K562 (cell line): ENCODE measurements around the gene RYR1. TPM values are rescaled to one million over a fixed set of nuclear protein-coding genes. Genes with fewer than 3 reads are reported as not detected.

Source experiments
- CEBPG ChIP-seq, 3 experiments: fragments of 200-800 bp in 1 of 3; sonication (Bioruptor generic) in 1 of 3; sonication (generic) in 1 of 3; formaldehyde crosslinking in 1 of 3; IDR thresholded peaks in 2 of 3; conservative IDR thresholded peaks in 1 of 3; 2 replicates each; pipeline versions ENCODE4 v1.6.1 to v1.8.0; 2016 to 2022; ENCODE audit warnings: missing compliant biosample characterization in 2 of 3, missing genetic modification characterization in 2 of 3, mild to moderate bottlenecking in 1 of 3, missing genetic modification reagents in 1 of 3
- CTCF ChIP-seq, 3 experiments: IDR thresholded peaks in 2 of 3; conservative IDR thresholded peaks in 1 of 3; 2 replicates each; pipeline ENCODE4 v1.5.1; 2011 to 2012; ENCODE audit warnings: low read length in 3 of 3, mild to moderate bottlenecking in 3 of 3, control low read depth in 2 of 3, improper control_type of control experiment in 1 of 3, inconsistent platforms in 1 of 3, low read depth in 1 of 3, mixed read lengths in 1 of 3, moderate library complexity in 1 of 3; ENCODE audit not compliant: insufficient read depth in 2 of 3
- DACH1 ChIP-seq: fragments of 450-650 bp; IDR thresholded peaks from 2 replicates; pipeline ENCODE4 v1.6.1; 2018; ENCODE audit not compliant: partially characterized antibody
- FOXM1 ChIP-seq, 2 experiments: fragments of 450-650 bp in 1 of 2; sonication (generic) in 1 of 2; formaldehyde crosslinking in 1 of 2; IDR thresholded peaks; 2 replicates each; pipeline versions ENCODE4 v1.6.1 to v1.9.0; 2017 to 2022; ENCODE audit warnings: low read depth in 2 of 2, mild to moderate bottlenecking in 2 of 2, missing genetic modification reagents in 1 of 2, moderate library complexity in 1 of 2
- GTF3C2 ChIP-seq: IDR thresholded peaks from 3 replicates; pipeline ENCODE4 v1.6.1; 2011; ENCODE audit warnings: borderline replicate concordance, mild to moderate bottlenecking, moderate library complexity; ENCODE audit not compliant: insufficient read length; ENCODE audit errors: extremely low read depth
- HNRNPL ChIP-seq: fragments of 200-400 bp; formaldehyde crosslinking; IDR thresholded peaks from 2 replicates; pipeline ENCODE4 v1.6.1; 2017; ENCODE audit warnings: low read depth, mild to moderate bottlenecking, low read length
- KLF10 ChIP-seq: fragments of 250-450 bp; sonication (Bioruptor Pico); IDR thresholded peaks from 2 replicates; pipeline ENCODE4 v1.6.1; 2021; ENCODE audit warnings: matching md5 sums
- NFRKB ChIP-seq: fragments of 450-650 bp; IDR thresholded peaks from 2 replicates; pipeline ENCODE4 v1.6.1; 2016; ENCODE audit warnings: low read depth
- PPARD ChIP-seq: fragments of 250-450 bp; sonication (Bioruptor Pico); IDR thresholded peaks from 2 replicates; pipeline ENCODE4 v1.8.0; 2022; ENCODE audit warnings: inconsistent platforms, mild to moderate bottlenecking, moderate library complexity
- SAP30 ChIP-seq: fragments of 200-600 bp; sonication (generic); IDR thresholded peaks from 2 replicates; pipeline ENCODE4 v1.6.1; 2012; ENCODE audit warnings: borderline replicate concordance, low read depth, mild to moderate bottlenecking, moderate library complexity, low read length, control low read depth, inconsistent platforms; ENCODE audit not compliant: insufficient read depth, poor library complexity, severe bottlenecking
- SRSF3 ChIP-seq: fragments of 200-400 bp; formaldehyde crosslinking; IDR thresholded peaks from 2 replicates; pipeline ENCODE4 v1.6.1; 2016; ENCODE audit warnings: mild to moderate bottlenecking, low read length, moderate library complexity; ENCODE audit not compliant: insufficient read depth
- THRB ChIP-seq: fragments of 450-650 bp; formaldehyde crosslinking; conservative IDR thresholded peaks from 2 replicates; pipeline ENCODE4 v1.4.0; 2022; ENCODE audit warnings: mild to moderate bottlenecking, missing genetic modification characterization
- ZHX1 ChIP-seq: fragments of 150-350 bp; conservative IDR thresholded peaks from 2 replicates; pipeline ENCODE4 v1.6.1; 2014; ENCODE audit warnings: low read length
- ZNF124 ChIP-seq: sonication (generic); formaldehyde crosslinking; IDR thresholded peaks from 2 replicates; pipeline ENCODE4 v1.8.1; 2022; ENCODE audit warnings: missing genetic modification reagents
- ZNF699 ChIP-seq: fragments of 250-450 bp; sonication (Bioruptor Pico); IDR thresholded peaks from 2 replicates; pipeline ENCODE4 v1.8.0; 2021; ENCODE audit warnings: mild to moderate bottlenecking, moderate library complexity; ENCODE audit not compliant: insufficient replicate concordance
- polyA plus RNA-seq, 8 experiments: library from polyadenylated mRNA; depleted of rRNA in 4 of 8; stranded (reverse) in 5 of 8; unstranded in 3 of 8; fragments of >200 nt; fragmentation: Nextera tagmentation in 2 of 8; fragmentation: Illumina TruSeq in 1 of 8; extraction: Ambion mirVana in 2 of 8; extraction: Trizol in 1 of 8; gene quantifications; 2 replicates each; pipeline versions ENCODE4 v1.2.1 to v1.2.3, GENCODE V29; 2011 to 2014; ENCODE audit warnings: inconsistent platforms in 1 of 8, missing spikeins in 1 of 8
- total RNA-seq, 7 experiments: library from RNA; depleted of rRNA in 6 of 7; stranded (reverse); fragments of >200 nt in 6 of 7; fragmentation: Illumina TruSeq in 2 of 7; extraction: Trizol in 2 of 7; gene quantifications; 2 replicates each; pipeline versions ENCODE4 v1.2.1 to v1.2.3, GENCODE V29; 2011 to 2021; ENCODE audit warnings: low replicate concordance in 1 of 7

The RYR1 gene
- total and polyA plus RNA-seq, 9 of the 15 experiments (the other 6 are each of a cell fraction or from before 2014, with no cell fraction given), result 0.11 to 7.4 (median 3.7) TPM

- TF ChIP-seq ZNF699 (no peak), THRB (CRISPR knock-in tag) (0 out of 2 replicates have a peak, but pooled peaks have one; percentile 36), SRSF3 (no peak), PPARD (CRISPR knock-in tag) (no peak), DACH1 (no peak), KLF10 (no peak), NFRKB (no peak; the same call in 1 of the 2 replicates), CTCF (IDR thresholded peaks at IDR 0.05 in 2 of 3, conservative IDR thresholded peaks at IDR 0.05 in 1 of 3; ENCODE audit: insufficient read depth in 2 of 3, low read depth in 1 of 3, low read length in 3 of 3) (peak in 2 of 3 experiments; percentile 58 to 62; a peak in 5 of 6 replicates), CEBPG (CRISPR knock-in tag; IDR thresholded peaks at IDR 0.05) (peak; percentile 52; the same call in 1 of the 2 replicates), CEBPG (tag; conservative IDR thresholded peaks at IDR 0.05 in 1 of 2, IDR thresholded peaks at IDR 0.05 in 1 of 2) (peak; percentile 22 to 47; a peak in 2 of 4 replicates), ZNF124 (CRISPR knock-in tag) (no peak), HNRNPL (no peak), SAP30 (no peak), ZHX1 (no peak), FOXM1 (IDR thresholded peaks at IDR 0.05; ENCODE audit: low read depth) (no peak), FOXM1 (CRISPR knock-in tag; IDR thresholded peaks at IDR 0.05; ENCODE audit: low read depth) (no peak), GTF3C2 (no peak)
These were observed 123.8 kb downstream of the RYR1 start (continued) for GRCh38 chr19:38557205-38557799.
